Suprapubic skin (tissue), 4 donors: ENCODE measurements around the gene ZBTB6.

Source experiments
- CTCF ChIP-seq, 2 donors: fragments of 200-600 bp in 1 of 2; fragments of 450-650 bp in 1 of 2; sonication (generic) in 1 of 2; IDR thresholded peaks; one replicate each; pipeline ENCODE4 v1.5.1; 2016 to 2019; ENCODE audit warnings: antibody characterized with exemption in 2 of 2, mild to moderate bottlenecking in 1 of 2, moderate library complexity in 1 of 2
- POLR2A ChIP-seq, 2 donors: fragments of 450-650 bp; IDR thresholded peaks; one replicate each; pipeline ENCODE4 v1.6.1; 2017; ENCODE audit warnings: antibody characterized with exemption in 2 of 2, mild to moderate bottlenecking in 2 of 2, moderate library complexity in 2 of 2
- POLR2AphosphoS5 ChIP-seq, 3 donors: sonication (generic); formaldehyde crosslinking; IDR thresholded peaks; one replicate each; pipeline ENCODE4 v1.6.1; 2017; ENCODE audit warnings: antibody characterized with exemption in 3 of 3

DNA sequence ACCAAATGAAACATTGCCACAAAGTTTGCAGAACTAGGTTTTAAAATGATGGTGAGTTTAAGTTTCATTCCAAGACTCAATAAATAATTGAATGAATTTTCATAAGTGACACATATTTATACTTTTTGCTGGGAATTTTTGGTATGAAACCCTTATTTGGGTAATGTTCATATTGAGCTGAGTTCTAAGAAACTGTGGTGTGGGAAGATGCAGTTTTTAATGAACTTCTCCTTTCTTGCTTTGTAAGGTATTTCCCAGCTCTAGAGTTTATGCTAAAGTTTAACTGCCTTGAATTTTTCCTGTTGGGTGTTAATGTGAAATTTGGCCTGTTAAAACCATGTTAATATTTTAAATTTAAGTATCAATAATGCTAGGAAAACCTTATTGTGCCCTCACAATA lies 42.8 kb upstream of the ZBTB6 start:
- no peak for TF ChIP-seq CTCF (IDR thresholded peaks at IDR 0.05)
- TF ChIP-seq POLR2AphosphoS5 (IDR thresholded peaks at IDR 0.05): no peak
- no peak for TF ChIP-seq POLR2A (IDR thresholded peaks at IDR 0.05)
